Adrenal gland (tissue), 5 donors: ENCODE data around the gene SPIRE1.

Experiments used
- CTCF ChIP-seq, 6 experiments: fragments of 450-650 bp in 4 of 6; fragments of 200-600 bp in 2 of 6; sonication (generic) in 1 of 6; IDR thresholded peaks; 1 replicate in 5 of 6; 2 replicates in 1 of 6; pipeline versions ENCODE4 v1.5.1 to v1.8.0; 2016 to 2021; ENCODE audit warnings: antibody characterized with exemption in 6 of 6, mild to moderate bottlenecking in 2 of 6, moderate library complexity in 1 of 6
- POLR2A ChIP-seq, 2 donors: fragments of 450-650 bp; IDR thresholded peaks; one replicate each; pipeline ENCODE4 v1.6.1; 2017; ENCODE audit warnings: antibody characterized with exemption in 2 of 2, mild to moderate bottlenecking in 2 of 2, moderate library complexity in 1 of 2
- donor health status: DM: no; HTN: no; CAD: no.

GRCh38 chr18:12606592-12607315 lies 51.2 kb downstream of the SPIRE1 start:
- TF ChIP-seq POLR2A (IDR thresholded peaks at IDR 0.05), result no peak
- TF ChIP-seq CTCF (IDR thresholded peaks at IDR 0.05), result no peak
